IPS-15b (cell line): ENCODE data around the gene GTPBP10.

ENCODE experiments used
- H3K27me3 ChIP-seq: one replicate; pipeline ENCODE4 v1.6.1; 2013; ENCODE audit warnings: low read length; ENCODE audit not compliant: control insufficient read depth, insufficient read depth
- H3K36me3 ChIP-seq: one replicate; pipeline ENCODE4 v1.6.1; 2013; ENCODE audit warnings: low read length; ENCODE audit not compliant: control insufficient read depth, insufficient read depth
- H3K4me1 ChIP-seq: one replicate; pipeline ENCODE4 v1.6.1; 2013; ENCODE audit warnings: mild to moderate bottlenecking, low read length; ENCODE audit not compliant: control insufficient read depth, insufficient read depth
- H3K4me3 ChIP-seq: one replicate; pipeline ENCODE4 v1.5.1; 2013; ENCODE audit warnings: low read depth, low read length
- H3K9ac ChIP-seq: one replicate; pipeline ENCODE4 v1.6.1; 2013; ENCODE audit warnings: low read depth, mild to moderate bottlenecking, low read length
- H3K9me3 ChIP-seq: one replicate; pipeline ENCODE4 v1.6.1; 2013; ENCODE audit warnings: mild to moderate bottlenecking, low read length; ENCODE audit not compliant: control insufficient read depth, insufficient read depth

The GTPBP10 gene

GRCh38 chr7:90409667-90410066 is 63.2 kb downstream of the GTPBP10 start:
- H3K4me1 ChIP-seq, result no peaks in the 10 kb centered on the region

GRCh38 chr7:90411510-90411909 is 65.0 kb downstream of the GTPBP10 start:
- no peaks in the 10 kb centered on the region for H3K9me3 ChIP-seq
- no peak overlapping the region for H3K4me3 ChIP-seq
- no peaks in the 10 kb centered on the region for H3K4me1 ChIP-seq
- no peaks in the 10 kb centered on the region for H3K27me3 ChIP-seq
- peaks cover 12% of the 10 kb centered on the region for H3K36me3 ChIP-seq
- H3K9ac ChIP-seq, result no peak overlapping the region

More at GRCh38 chr7:90409667-90410066, 63.2 kb downstream of the GTPBP10 start:
- Histone ChIP-seq H3K4me3 (no peak overlapping the region), H3K36me3 (peaks cover 12% of the 10 kb centered on the region), H3K9me3 (no peaks in the 10 kb centered on the region), H3K9ac (no peak overlapping the region), H3K27me3 (no peaks in the 10 kb centered on the region)

GRCh38 chr7:90412458-90413184 is 66.1 kb downstream of the GTPBP10 start:
- peaks cover 12% of the 10 kb centered on the region for H3K36me3 ChIP-seq
- no peak overlapping the region for H3K9ac ChIP-seq
- H3K4me1 ChIP-seq, result no peaks in the 10 kb centered on the region
- H3K27me3 ChIP-seq, result no peaks in the 10 kb centered on the region
- H3K9me3 ChIP-seq, result no peaks in the 10 kb centered on the region
- no peak overlapping the region for H3K4me3 ChIP-seq

GRCh38 chr7:90413185-90413528 is 66.6 kb downstream of the GTPBP10 start:
- H3K9ac ChIP-seq, result no peak overlapping the region
- peaks cover 9% of the 10 kb centered on the region for H3K36me3 ChIP-seq

GRCh38 chr7:90421651-90422050 is 75.1 kb downstream of the GTPBP10 start:
- no peak overlapping the region for H3K9ac ChIP-seq
- H3K27me3 ChIP-seq, result no peaks in the 10 kb centered on the region

More at GRCh38 chr7:90413185-90413528, 66.6 kb downstream of the GTPBP10 start:
- Histone ChIP-seq H3K4me1 (no peaks in the 10 kb centered on the region), H3K27me3 (no peaks in the 10 kb centered on the region), H3K9me3 (no peaks in the 10 kb centered on the region), H3K4me3 (no peak overlapping the region)

GRCh38 chr7:90424720-90425119 is 78.2 kb downstream of the GTPBP10 start:
- no peak overlapping the region for H3K4me3 ChIP-seq
- no peaks in the 10 kb centered on the region for H3K4me1 ChIP-seq
- H3K9me3 ChIP-seq, result peaks cover 5% of the 10 kb centered on the region
- H3K27me3 ChIP-seq, result no peaks in the 10 kb centered on the region
- H3K9ac ChIP-seq, result no peak overlapping the region
- H3K36me3 ChIP-seq, result no peaks in the 10 kb centered on the region

More at GRCh38 chr7:90421651-90422050, 75.1 kb downstream of the GTPBP10 start:
- H3K4me1 ChIP-seq, result no peaks in the 10 kb centered on the region
- no peak overlapping the region for H3K4me3 ChIP-seq
- peaks cover 5% of the 10 kb centered on the region for H3K9me3 ChIP-seq
- no peaks in the 10 kb centered on the region for H3K36me3 ChIP-seq

- Histone ChIP-seq H3K4me3 (no peak overlapping the region), H3K27me3 (no peaks in the 10 kb centered on the region), H3K36me3 (no peaks in the 10 kb centered on the region), H3K9ac (no peak overlapping the region), H3K4me1 (no peaks in the 10 kb centered on the region), H3K9me3 (peaks cover 5% of the 10 kb centered on the region)
Measured at GRCh38 chr7:90425376-90425775, 78.9 kb downstream of the GTPBP10 start.

- Histone ChIP-seq H3K36me3 (no peaks in the 10 kb centered on the region), H3K27me3 (no peaks in the 10 kb centered on the region), H3K9ac (no peak overlapping the region)
Measured at GRCh38 chr7:90430614-90431460, 84.3 kb downstream of the GTPBP10 start.

GRCh38 chr7:90432752-90433151 is 86.2 kb downstream of the GTPBP10 start:
- H3K4me3 ChIP-seq, result no peak overlapping the region
- H3K4me1 ChIP-seq, result no peaks in the 10 kb centered on the region
- H3K27me3 ChIP-seq, result no peaks in the 10 kb centered on the region
- H3K9ac ChIP-seq, result no peak overlapping the region
- H3K36me3 ChIP-seq, result no peaks in the 10 kb centered on the region
- peaks cover 7% of the 10 kb centered on the region for H3K9me3 ChIP-seq

More at GRCh38 chr7:90430614-90431460, 84.3 kb downstream of the GTPBP10 start:
- Histone ChIP-seq H3K9me3 (peaks cover 7% of the 10 kb centered on the region), H3K4me1 (no peaks in the 10 kb centered on the region), H3K4me3 (no peak overlapping the region)

GRCh38 chr7:90433221-90433620 is 86.7 kb downstream of the GTPBP10 start:
- H3K9me3 ChIP-seq, result peaks cover 7% of the 10 kb centered on the region
- no peaks in the 10 kb centered on the region for H3K4me1 ChIP-seq
- H3K9ac ChIP-seq, result no peak overlapping the region
- H3K27me3 ChIP-seq, result no peaks in the 10 kb centered on the region
- no peak overlapping the region for H3K4me3 ChIP-seq
- H3K36me3 ChIP-seq, result no peaks in the 10 kb centered on the region
